ENCODE results near the gene TLE1.

The TLE1 gene

DNA sequence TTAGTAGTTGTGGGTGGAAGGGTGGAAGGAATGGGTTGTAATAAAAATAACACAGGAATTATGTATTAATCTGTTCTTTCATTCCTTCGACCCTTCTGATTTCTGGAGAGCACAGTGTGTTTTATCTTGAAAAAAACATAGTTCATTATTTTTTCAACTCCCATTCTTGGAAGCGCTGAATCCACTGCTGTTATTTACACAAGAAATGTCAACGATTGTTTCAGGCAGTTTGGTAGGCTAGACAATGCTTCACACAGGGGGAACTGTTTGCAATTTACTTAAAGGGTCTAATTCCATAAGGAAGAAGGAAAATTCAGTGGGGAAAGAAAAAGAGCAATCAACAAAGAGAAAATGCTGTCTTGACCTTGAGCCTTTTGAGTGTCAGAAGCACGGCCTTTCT is 142.9 kb downstream of the TLE1 start:
- Histone ChIP-seq H3K36me3 (ENCODE audit: control insufficient read depth in 4 of 4, insufficient read depth in 4 of 4, low read length in 3 of 4) (no peaks in the 10 kb centered on the region), H3K4me3 (ENCODE audit: control insufficient read depth in 1 of 7, extremely low read depth in 1 of 7, insufficient read depth in 4 of 7, low read depth in 2 of 7, low read length in 6 of 7) (no peak overlapping the region), H3K27me3 (replicated peaks in 2 of 5; ENCODE audit: control insufficient read depth in 4 of 5, insufficient read depth in 5 of 5, low read length in 4 of 5) (peaks cover 0 to 2% (median 0%) of the 10 kb centered on the region in 5 experiments), H3K27ac (ENCODE audit: insufficient read depth in 1 of 2, low read depth in 1 of 2, low read length in 2 of 2, poor library complexity in 1 of 2, severe bottlenecking in 2 of 2) (no peak overlapping the region), H3K9me3 (ENCODE audit: control extremely low read depth in 1 of 5, control insufficient read depth in 4 of 5, insufficient read depth in 2 of 5, low read depth in 1 of 5, low read length in 4 of 5) (no peaks in the 10 kb centered on the region), H3K4me1 (ENCODE audit: control extremely low read depth in 1 of 4, control insufficient read depth in 4 of 4, insufficient read depth in 4 of 4, low read length in 3 of 4) (no peaks in the 10 kb centered on the region)
- POLR2A ChIA-PET: no interaction called here
- WGBS (ENCODE audit: insufficient coverage): 85% methylated on average over 2 of the region's 4 CpGs
- DNase-seq: no peak
- CTCF ChIA-PET: no interaction called here

DNA sequence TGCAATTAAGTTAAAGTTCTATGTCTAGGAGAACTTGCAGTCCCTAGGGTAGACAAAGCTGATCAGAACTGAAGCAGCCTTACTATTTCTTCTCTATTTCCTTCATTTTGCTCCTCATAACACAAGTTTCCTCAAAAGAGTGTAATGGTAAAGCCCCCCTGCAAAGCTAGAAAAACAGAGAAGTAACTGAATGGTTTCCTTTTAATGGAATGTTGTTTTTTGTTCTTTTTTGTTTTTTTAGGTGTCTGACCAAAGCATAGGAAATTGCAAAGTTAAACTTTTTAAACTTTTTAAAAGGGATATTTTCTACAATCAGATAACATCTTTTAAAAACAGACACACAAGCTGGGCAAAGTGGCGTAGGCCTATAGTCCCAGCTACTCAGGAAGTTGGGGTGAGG is 145.7 kb downstream of the TLE1 start:
- H3K27me3 ChIP-seq (replicated peaks in 2 of 5; ENCODE audit: control insufficient read depth in 4 of 5, insufficient read depth in 5 of 5, low read length in 4 of 5): no peaks in the 10 kb centered on the region
- no peaks in the 10 kb centered on the region for H3K4me1 ChIP-seq (ENCODE audit: control extremely low read depth in 1 of 4, control insufficient read depth in 4 of 4, insufficient read depth in 4 of 4, low read length in 3 of 4)
- no CpG with 5 or more reads among the region's 1 CpG for WGBS (ENCODE audit: insufficient coverage)
- no peak overlapping the region for H3K27ac ChIP-seq (ENCODE audit: insufficient read depth in 1 of 2, low read depth in 1 of 2, low read length in 2 of 2, poor library complexity in 1 of 2, severe bottlenecking in 2 of 2)
- no peaks in the 10 kb centered on the region for H3K36me3 ChIP-seq (ENCODE audit: control insufficient read depth in 4 of 4, insufficient read depth in 4 of 4, low read length in 3 of 4)
- POLR2A ChIA-PET: no interaction called here
- H3K9me3 ChIP-seq (ENCODE audit: control extremely low read depth in 1 of 5, control insufficient read depth in 4 of 5, insufficient read depth in 2 of 5, low read depth in 1 of 5, low read length in 4 of 5): no peaks in the 10 kb centered on the region
- no peak for DNase-seq
- CTCF ChIA-PET: interaction anchor here (1.2 kb wide), 1 partner anchor 18 kb away, joined by 3 read pairs; no protein-coding TSS in a partner anchor
- H3K4me3 ChIP-seq (ENCODE audit: control insufficient read depth in 1 of 7, extremely low read depth in 1 of 7, insufficient read depth in 4 of 7, low read depth in 2 of 7, low read length in 6 of 7): no peak overlapping the region

DNA sequence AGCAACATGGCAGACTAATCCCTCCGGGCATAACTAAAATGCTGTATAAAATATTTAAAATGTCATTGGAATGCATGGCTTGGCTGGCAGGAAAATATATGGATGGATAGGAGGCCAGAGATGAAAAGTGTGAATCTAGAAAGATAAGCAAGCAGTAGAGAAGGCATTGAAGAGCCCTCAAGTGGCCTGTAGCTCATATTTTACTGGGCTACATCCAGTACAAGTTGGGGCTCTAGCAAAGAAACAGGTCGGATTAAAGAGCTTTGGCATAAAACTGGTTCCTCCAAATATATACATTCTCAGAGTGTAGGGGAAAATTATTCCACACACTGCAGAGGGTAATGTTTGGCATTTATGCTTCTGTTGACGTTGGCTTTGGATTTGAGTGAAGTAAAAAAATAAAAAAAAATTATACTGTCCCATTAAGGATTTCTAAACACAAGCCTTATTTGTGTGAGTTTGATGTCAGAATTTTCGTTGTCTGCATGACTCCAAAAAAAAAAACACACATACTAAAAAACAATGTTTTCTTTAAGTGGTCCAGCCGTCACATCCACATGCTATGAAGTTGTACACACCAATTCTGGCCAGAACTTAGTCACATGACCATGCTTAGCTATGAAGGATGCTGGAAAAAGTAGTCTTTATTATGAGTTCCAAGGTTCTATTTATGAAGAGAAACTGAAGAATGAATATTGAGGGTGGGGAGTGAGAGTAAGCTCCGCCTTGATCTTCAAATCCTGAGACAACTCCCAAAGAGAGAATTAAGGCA is 147.0 kb downstream of the TLE1 start:
- CTCF ChIA-PET: interaction anchor here (0.6 to 0.7 kb wide), 2 partner anchors 60 to 137 kb away, joined by 3 read pairs; no protein-coding TSS in a partner anchor
- WGBS (ENCODE audit: insufficient coverage): no CpG with 5 or more reads among the region's 6 CpGs
- Histone ChIP-seq H3K27me3 (replicated peaks in 2 of 5; ENCODE audit: control insufficient read depth in 4 of 5, insufficient read depth in 5 of 5, low read length in 4 of 5) (no peaks in the 10 kb centered on the region), H3K36me3 (ENCODE audit: control insufficient read depth in 4 of 4, insufficient read depth in 4 of 4, low read length in 3 of 4) (no peaks in the 10 kb centered on the region), H3K4me1 (ENCODE audit: control extremely low read depth in 1 of 4, control insufficient read depth in 4 of 4, insufficient read depth in 4 of 4, low read length in 3 of 4) (no peaks in the 10 kb centered on the region), H3K27ac (ENCODE audit: insufficient read depth in 1 of 2, low read depth in 1 of 2, low read length in 2 of 2, poor library complexity in 1 of 2, severe bottlenecking in 2 of 2) (no peak overlapping the region), H3K4me3 (ENCODE audit: control insufficient read depth in 1 of 7, extremely low read depth in 1 of 7, insufficient read depth in 4 of 7, low read depth in 2 of 7, low read length in 6 of 7) (no peak overlapping the region), H3K9me3 (ENCODE audit: control extremely low read depth in 1 of 5, control insufficient read depth in 4 of 5, insufficient read depth in 2 of 5, low read depth in 1 of 5, low read length in 4 of 5) (no peaks in the 10 kb centered on the region)
- POLR2A ChIA-PET: no interaction called here
- no peak for DNase-seq

DNA sequence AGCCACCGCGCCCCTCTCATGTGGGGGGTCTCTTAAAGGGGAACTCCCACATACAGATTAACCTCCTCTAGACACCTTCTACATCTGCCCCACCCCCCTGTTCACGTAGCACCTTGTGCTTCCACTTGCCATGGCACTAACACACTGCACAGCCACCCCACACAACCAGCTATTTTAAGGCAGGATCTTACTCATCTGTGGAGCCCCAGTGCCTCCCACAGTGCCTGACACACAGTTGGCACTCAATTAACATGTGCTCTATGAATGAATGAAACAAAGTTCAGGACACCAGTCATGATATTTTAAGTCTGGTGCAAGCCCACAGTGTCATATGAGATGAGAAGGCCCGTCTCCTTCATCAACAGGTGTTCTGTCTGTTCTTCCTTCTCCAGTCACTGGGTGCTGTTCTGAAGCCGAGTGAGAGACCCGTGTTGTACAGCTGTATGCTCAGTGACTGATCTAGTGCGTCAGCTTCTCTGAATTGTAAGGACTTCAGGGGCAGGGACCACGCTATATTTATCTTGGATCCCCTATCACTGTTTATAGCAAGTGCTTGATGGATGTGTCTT is 149.1 kb downstream of the TLE1 start:
- DNase-seq: no peak
- H3K4me3 ChIP-seq (ENCODE audit: control insufficient read depth in 1 of 7, extremely low read depth in 1 of 7, insufficient read depth in 4 of 7, low read depth in 2 of 7, low read length in 6 of 7): no peak overlapping the region

DNA sequence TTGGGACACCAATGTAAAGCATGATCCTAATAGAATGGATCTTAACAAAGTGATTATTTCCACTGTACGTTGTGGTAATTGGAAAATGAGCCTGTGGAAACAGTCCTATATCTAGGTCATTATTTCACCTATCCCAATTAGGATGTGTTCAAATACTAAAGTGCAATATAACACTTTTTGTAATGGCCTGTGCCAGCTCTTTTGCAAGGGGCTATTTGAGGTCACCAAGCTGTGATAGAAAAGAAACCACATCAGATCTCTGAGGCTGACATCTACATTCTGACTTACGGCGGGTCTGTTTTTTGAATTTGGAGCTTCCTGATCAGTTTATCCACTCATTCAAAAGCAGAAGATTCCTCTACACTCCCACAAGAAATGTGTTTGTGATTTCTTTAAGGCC is 150.0 kb downstream of the TLE1 start:
- Histone ChIP-seq H3K4me1 (ENCODE audit: control extremely low read depth in 1 of 4, control insufficient read depth in 4 of 4, insufficient read depth in 4 of 4, low read length in 3 of 4) (no peaks in the 10 kb centered on the region), H3K27ac (ENCODE audit: insufficient read depth in 1 of 2, low read depth in 1 of 2, low read length in 2 of 2, poor library complexity in 1 of 2, severe bottlenecking in 2 of 2) (no peak overlapping the region), H3K36me3 (ENCODE audit: control insufficient read depth in 4 of 4, insufficient read depth in 4 of 4, low read length in 3 of 4) (no peaks in the 10 kb centered on the region), H3K27me3 (replicated peaks in 2 of 5; ENCODE audit: control insufficient read depth in 4 of 5, insufficient read depth in 5 of 5, low read length in 4 of 5) (no peaks in the 10 kb centered on the region), H3K9me3 (ENCODE audit: control extremely low read depth in 1 of 5, control insufficient read depth in 4 of 5, insufficient read depth in 2 of 5, low read depth in 1 of 5, low read length in 4 of 5) (peaks cover 0 to 1% (median 0%) of the 10 kb centered on the region in 5 experiments), H3K4me3 (ENCODE audit: control insufficient read depth in 1 of 7, extremely low read depth in 1 of 7, insufficient read depth in 4 of 7, low read depth in 2 of 7, low read length in 6 of 7) (no peak overlapping the region)
- no peak for DNase-seq
- WGBS (ENCODE audit: insufficient coverage): no CpG with 5 or more reads among the region's 3 CpGs
- ChIA-PET POLR2A (no interaction called here), CTCF (interaction anchor here (1.9 kb wide), 1 partner anchor 10 kb away, joined by 6 read pairs; no protein-coding TSS in a partner anchor)

More for the DNA sequence above, 149.1 kb downstream of the TLE1 start:
- Histone ChIP-seq H3K27me3 (replicated peaks in 2 of 5; ENCODE audit: control insufficient read depth in 4 of 5, insufficient read depth in 5 of 5, low read length in 4 of 5) (no peaks in the 10 kb centered on the region), H3K27ac (ENCODE audit: insufficient read depth in 1 of 2, low read depth in 1 of 2, low read length in 2 of 2, poor library complexity in 1 of 2, severe bottlenecking in 2 of 2) (no peak overlapping the region), H3K4me1 (ENCODE audit: control extremely low read depth in 1 of 4, control insufficient read depth in 4 of 4, insufficient read depth in 4 of 4, low read length in 3 of 4) (no peaks in the 10 kb centered on the region), H3K9me3 (ENCODE audit: control extremely low read depth in 1 of 5, control insufficient read depth in 4 of 5, insufficient read depth in 2 of 5, low read depth in 1 of 5, low read length in 4 of 5) (no peaks in the 10 kb centered on the region), H3K36me3 (ENCODE audit: control insufficient read depth in 4 of 4, insufficient read depth in 4 of 4, low read length in 3 of 4) (no peaks in the 10 kb centered on the region)
- 95% methylated on average over 4 of the region's 8 CpGs for WGBS (ENCODE audit: insufficient coverage)
- ChIA-PET POLR2A (no interaction called here), CTCF (no interaction called here)

DNA sequence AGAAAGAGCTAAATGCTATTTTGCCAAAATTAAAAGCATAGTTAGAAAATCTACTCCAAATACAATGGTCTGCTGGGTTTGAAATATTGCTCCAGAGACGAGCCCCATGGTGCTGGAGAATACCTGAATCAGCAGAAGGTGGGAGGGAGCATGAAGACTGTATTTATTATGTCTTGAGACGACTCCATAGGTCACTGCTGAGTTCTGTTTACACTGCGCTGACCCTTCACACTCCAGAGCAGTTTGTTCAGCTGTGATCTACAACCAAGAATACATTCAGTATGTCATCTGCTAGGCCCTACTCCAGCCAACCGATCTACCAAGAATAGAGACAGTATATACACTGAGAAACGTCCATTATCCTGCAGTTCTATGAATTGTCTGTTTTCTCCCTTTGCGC is 150.5 kb downstream of the TLE1 start:
- Histone ChIP-seq H3K27me3 (replicated peaks in 2 of 5; ENCODE audit: control insufficient read depth in 4 of 5, insufficient read depth in 5 of 5, low read length in 4 of 5) (no peaks in the 10 kb centered on the region), H3K9me3 (ENCODE audit: control extremely low read depth in 1 of 5, control insufficient read depth in 4 of 5, insufficient read depth in 2 of 5, low read depth in 1 of 5, low read length in 4 of 5) (peaks cover 0 to 1% (median 0%) of the 10 kb centered on the region in 5 experiments), H3K27ac (ENCODE audit: insufficient read depth in 1 of 2, low read depth in 1 of 2, low read length in 2 of 2, poor library complexity in 1 of 2, severe bottlenecking in 2 of 2) (no peak overlapping the region), H3K4me1 (ENCODE audit: control extremely low read depth in 1 of 4, control insufficient read depth in 4 of 4, insufficient read depth in 4 of 4, low read length in 3 of 4) (no peaks in the 10 kb centered on the region), H3K4me3 (ENCODE audit: control insufficient read depth in 1 of 7, extremely low read depth in 1 of 7, insufficient read depth in 4 of 7, low read depth in 2 of 7, low read length in 6 of 7) (no peak overlapping the region), H3K36me3 (ENCODE audit: control insufficient read depth in 4 of 4, insufficient read depth in 4 of 4, low read length in 3 of 4) (no peaks in the 10 kb centered on the region)
- no peak for DNase-seq
- ChIA-PET CTCF (interaction anchor here (1.9 kb wide), 1 partner anchor 10 kb away, joined by 6 read pairs; no protein-coding TSS in a partner anchor), POLR2A (no interaction called here)
- WGBS (ENCODE audit: insufficient coverage): 94% methylated on average over 4 of the region's 6 CpGs

DNA sequence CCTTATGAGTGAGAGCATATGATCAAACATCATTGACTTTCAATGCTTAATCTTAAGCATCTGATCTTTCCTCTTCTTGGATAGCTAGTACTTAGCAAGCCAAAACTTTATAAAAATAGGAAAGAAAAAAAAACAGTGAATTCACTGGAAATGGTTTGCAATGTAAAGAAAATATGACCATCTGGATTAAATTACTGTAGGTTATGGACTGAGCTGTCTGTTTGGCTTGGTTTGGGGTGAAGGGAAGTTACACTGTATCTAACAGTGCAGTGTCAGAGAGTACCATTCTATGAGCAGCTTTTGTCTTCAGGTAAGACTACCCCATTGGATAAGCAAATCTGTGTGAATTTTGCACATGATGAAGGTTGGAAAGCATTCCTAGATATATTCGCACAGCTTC is 151.4 kb downstream of the TLE1 start:
- ChIA-PET CTCF (interaction anchor here (0.8 to 1.9 kb wide), 5 partner anchors 9 to 148 kb away, joined by 3 to 6 read pairs (median 3); no protein-coding TSS in a partner anchor), POLR2A (interaction anchor here (0.9 kb wide), 1 partner anchor 14 kb away, joined by 4 read pairs; no protein-coding TSS in a partner anchor)
- peaks cover 0 to 1% (median 0%) of the 10 kb centered on the region in 5 experiments for H3K9me3 ChIP-seq (ENCODE audit: control extremely low read depth in 1 of 5, control insufficient read depth in 4 of 5, insufficient read depth in 2 of 5, low read depth in 1 of 5, low read length in 4 of 5)
- H3K4me1 ChIP-seq (ENCODE audit: control extremely low read depth in 1 of 4, control insufficient read depth in 4 of 4, insufficient read depth in 4 of 4, low read length in 3 of 4): no peaks in the 10 kb centered on the region
- no peaks in the 10 kb centered on the region for H3K36me3 ChIP-seq (ENCODE audit: control insufficient read depth in 4 of 4, insufficient read depth in 4 of 4, low read length in 3 of 4)
- no peak overlapping the region for H3K27ac ChIP-seq (ENCODE audit: insufficient read depth in 1 of 2, low read depth in 1 of 2, low read length in 2 of 2, poor library complexity in 1 of 2, severe bottlenecking in 2 of 2)
- DNase-seq: no peak
- no peak overlapping the region for H3K4me3 ChIP-seq (ENCODE audit: control insufficient read depth in 1 of 7, extremely low read depth in 1 of 7, insufficient read depth in 4 of 7, low read depth in 2 of 7, low read length in 6 of 7)
- no peaks in the 10 kb centered on the region for H3K27me3 ChIP-seq (replicated peaks in 2 of 5; ENCODE audit: control insufficient read depth in 4 of 5, insufficient read depth in 5 of 5, low read length in 4 of 5)
- WGBS (ENCODE audit: insufficient coverage): no CpG with 5 or more reads among the region's 1 CpG

Data from common myeloid progenitor, CD34-positive (primary cell).